Mesenteric fat pad (tissue), 1 donor: ENCODE data around the gene BDKRB2. TPM values are rescaled to one million over a fixed set of nuclear protein-coding genes. Genes with fewer than 3 reads are reported as not detected.

Source experiments
- DNase-seq: peaks from one replicate; pipeline ENCODE4 v3.0.0-alpha.2; 2020; ENCODE audit warnings: low spot score
- total RNA-seq: library from RNA; stranded (reverse); fragmentation: NEBNext Ultra II Directional; extraction: Animal tissue kit (Norgen Biotek cat#: 25700); gene quantifications from one replicate; pipeline ENCODE4 v1.2.1, GENCODE V29; 2021
- donor health status: DM: yes; HTN: yes; CAD: no.

Gene BDKRB2
- total RNA-seq, 1 donor from 2014 or later: 11.4 TPM

- no peak for DNase-seq
These were observed 64.7 kb downstream of the BDKRB2 start for GRCh38 chr14:96269359-96269710.

- no peak for DNase-seq
These were observed 66.2 kb downstream of the BDKRB2 start for GRCh38 chr14:96270565-96271420.

GRCh38 chr14:96271421-96271762 lies 66.8 kb downstream of the BDKRB2 start:
- no peak for DNase-seq

GRCh38 chr14:96272777-96273473 lies 68.3 kb downstream of the BDKRB2 start:
- no peak for DNase-seq

GRCh38 chr14:96273629-96274028 lies 69.0 kb downstream of the BDKRB2 start:
- DNase-seq: no peak

- DNase-seq: no peak
These were observed 69.5 kb downstream of the BDKRB2 start for GRCh38 chr14:96274122-96274521.

- no peak for DNase-seq
These were observed 69.9 kb downstream of the BDKRB2 start for GRCh38 chr14:96274543-96274942.

GRCh38 chr14:96275177-96276112 lies 70.8 kb downstream of the BDKRB2 start:
- no peak for DNase-seq

GRCh38 chr14:96277890-96278289 lies 73.3 kb downstream of the BDKRB2 start:
- DNase-seq: no peak

GRCh38 chr14:96279564-96279963 lies 74.9 kb downstream of the BDKRB2 start:
- DNase-seq: no peak

GRCh38 chr14:96280104-96280503 lies 75.5 kb downstream of the BDKRB2 start:
- no peak for DNase-seq

GRCh38 chr14:96281486-96281885 lies 76.8 kb downstream of the BDKRB2 start:
- no peak for DNase-seq

- DNase-seq: no peak
These were observed 79.4 kb downstream of the BDKRB2 start for GRCh38 chr14:96284008-96284407.

- DNase-seq: no peak
These were observed 79.8 kb downstream of the BDKRB2 start for GRCh38 chr14:96284430-96284829.

GRCh38 chr14:96285667-96286066 lies 81.0 kb downstream of the BDKRB2 start:
- DNase-seq: no peak

GRCh38 chr14:96286251-96286650 lies 81.6 kb downstream of the BDKRB2 start:
- no peak for DNase-seq

- DNase-seq: no peak
These were observed 83.2 kb downstream of the BDKRB2 start for GRCh38 chr14:96287856-96288255.
